HCT116 (cell line): Measurements from ENCODE around the gene FAM118B. TPM values are rescaled to one million over a fixed set of nuclear protein-coding genes. Genes with fewer than 3 reads are reported as not detected.

ENCODE experiments used
- ATAC-seq: fragments of 200-7000 bp; cut with Tn5 transposase; 2 replicates; pipeline ENCODE4 v1.9.1; 2020; ENCODE audit warnings: mild to moderate bottlenecking, moderate library complexity
- BruUV-seq: library from RNA; stranded (reverse); fragments of 400-500 nt; replicated peaks from 2 replicates; lab custom pipeline; 2021; lab: Mats Ljungman, UMichigan
- CTCF ChIA-PET: fragments of 300-600 bp; sonication (Branson Sonifier 250); formaldehyde crosslinking; loops from one replicate; lab custom pipeline; 2021; ENCODE audit warnings: antibody characterized with exemption; lab: Charles Lee
- POLR2A ChIA-PET: fragments of 300-600, 350-600 bp; sonication (Branson Sonifier 250); formaldehyde crosslinking; loops from one replicate; lab custom pipeline; 2021; ENCODE audit warnings: antibody characterized with exemption; lab: Charles Lee
- RAD21 ChIA-PET, 2 experiments: fragments of 300-600 bp; sonication (Branson Sonifier 250); formaldehyde crosslinking; loops; one replicate each; lab custom pipeline; 2023; ENCODE audit warnings: low total read pairs in 2 of 2; ENCODE audit not compliant: uncharacterized antibody in 2 of 2, unreplicated experiment in 2 of 2, low non-redundant PET in 1 of 2; lab: Charles Lee
- DNase-seq: peaks from one replicate; pipeline ENCODE4 v3.0.0-alpha.2; 2010; ENCODE audit warnings: low read depth, low spot score
- H2AFZ ChIP-seq: fragments of 200-600 bp; shearing (Covaris generic), sonication (generic); 2 replicates; pipeline ENCODE4 v1.6.1; 2017; ENCODE audit warnings: low read depth, mixed run types, mixed read lengths, antibody characterized with exemption, low read length; ENCODE audit not compliant: poor library complexity, severe bottlenecking
- H3K27ac ChIP-seq: 2 replicates; pipeline ENCODE4 v1.5.1; 2012; ENCODE audit warnings: low read depth, low read length
- H3K27me3 ChIP-seq: fragments of 200-600 bp; sonication (generic); 2 replicates; pipeline ENCODE4 v1.6.1; 2016; ENCODE audit warnings: mixed run types, low read length, mixed read lengths; ENCODE audit not compliant: insufficient read depth
- H3K36me3 ChIP-seq, 2 experiments: fragments of 200-500 bp in 1 of 2; fragments of 200-600 bp in 1 of 2; sonication (Bioruptor generic) in 1 of 2; sonication (generic) in 1 of 2; 2 replicates each; pipeline versions ENCODE4 v1.5.1 to v1.6.1; 2014 to 2016; ENCODE audit warnings: low read length in 2 of 2, inconsistent platforms in 1 of 2, mixed read lengths in 1 of 2, mixed run types in 1 of 2; ENCODE audit not compliant: insufficient read depth in 2 of 2, control insufficient read depth in 1 of 2
- H3K4me1 ChIP-seq, 2 experiments: fragments of 200-600 bp in 1 of 2; sonication (generic) in 1 of 2; 2 replicates each; pipeline versions ENCODE4 v1.5.1 to v1.6.1; 2012 to 2017; ENCODE audit warnings: low read length in 2 of 2, inconsistent platforms in 1 of 2, mild to moderate bottlenecking in 1 of 2, mixed read lengths in 1 of 2, mixed run types in 1 of 2, moderate library complexity in 1 of 2; ENCODE audit not compliant: insufficient read depth in 2 of 2, control insufficient read depth in 1 of 2
- H3K4me2 ChIP-seq: fragments of 200-600 bp; sonication (generic); 2 replicates; pipeline ENCODE4 v1.6.1; 2017; ENCODE audit warnings: mixed run types, low read length, mixed read lengths
- H3K4me3 ChIP-seq, 2 experiments: fragments of 200-600 bp in 1 of 2; sonication (generic) in 1 of 2; replicated peaks in 1 of 2; 2 replicates each; pipeline ENCODE4 v1.5.1; 2011 to 2016; ENCODE audit warnings: low read length in 2 of 2, control low read depth in 1 of 2, low read depth in 1 of 2, mild to moderate bottlenecking in 1 of 2, mixed read lengths in 1 of 2, mixed run types in 1 of 2
- H3K79me2 ChIP-seq: fragments of 200-600 bp; sonication (generic); 2 replicates; pipeline ENCODE4 v1.6.1; 2017; ENCODE audit warnings: mild to moderate bottlenecking, mixed run types, low read length, moderate library complexity, mixed read lengths; ENCODE audit not compliant: insufficient read depth
- H3K9ac ChIP-seq: fragments of 200-600 bp; sonication (generic); 2 replicates; pipeline ENCODE4 v1.6.1; 2016; ENCODE audit warnings: low read length, mixed read lengths
- H3K9me2 ChIP-seq: fragments of 200-600 bp; sonication (generic), shearing (Covaris generic); 2 replicates; pipeline ENCODE4 v1.6.1; 2017; ENCODE audit warnings: mixed run types, mild to moderate bottlenecking, moderate library complexity; ENCODE audit not compliant: insufficient read depth
- H3K9me3 ChIP-seq, 2 experiments: fragments of 200-500 bp in 1 of 2; fragments of 200-600 bp in 1 of 2; sonication (Bioruptor generic) in 1 of 2; sonication (generic) in 1 of 2; 2 replicates each; pipeline ENCODE4 v1.6.1; 2014 to 2017; ENCODE audit warnings: low read length in 2 of 2, mixed read lengths in 2 of 2, inconsistent platforms in 1 of 2, low read depth in 1 of 2, mild to moderate bottlenecking in 1 of 2, mixed run types in 1 of 2, moderate library complexity in 1 of 2; ENCODE audit not compliant: control insufficient read depth in 1 of 2, insufficient read depth in 1 of 2
- H4K20me1 ChIP-seq: fragments of 200-600 bp; sonication (generic), shearing (Covaris generic); 2 replicates; pipeline ENCODE4 v1.6.1; 2017; ENCODE audit warnings: mixed run types, mild to moderate bottlenecking, moderate library complexity; ENCODE audit not compliant: insufficient read depth
- ATF3 ChIP-seq: IDR thresholded peaks from 2 replicates; pipeline ENCODE4 v1.6.1; 2012
- CEBPB ChIP-seq: IDR thresholded peaks from 2 replicates; pipeline ENCODE4 v1.6.1; 2012; ENCODE audit warnings: low read depth
- CTCF ChIP-seq, 3 experiments: fragments of 200-600 bp in 1 of 3; sonication (generic) in 1 of 3; IDR thresholded peaks in 2 of 3; conservative IDR thresholded peaks in 1 of 3; 2 replicates each; pipeline ENCODE4 v1.5.1; 2012 to 2017; ENCODE audit warnings: low read depth in 2 of 3, low read length in 2 of 3, antibody characterized with exemption in 1 of 3, borderline replicate concordance in 1 of 3, control low read depth in 1 of 3, mild to moderate bottlenecking in 1 of 3, mixed read lengths in 1 of 3, mixed run types in 1 of 3, moderate library complexity in 1 of 3; ENCODE audit not compliant: insufficient read depth in 1 of 3
- EGR1 ChIP-seq: IDR thresholded peaks from 2 replicates; pipeline ENCODE4 v1.6.1; 2012; ENCODE audit warnings: low read depth
- ELF1 ChIP-seq: IDR thresholded peaks from 2 replicates; pipeline ENCODE4 v1.6.1; 2012; ENCODE audit warnings: low read depth, borderline replicate concordance
- EZH2 ChIP-seq: fragments of 200-600 bp; sonication (generic); IDR thresholded peaks from 2 replicates; pipeline ENCODE4 v1.6.1; 2017; ENCODE audit warnings: antibody characterized with exemption, mixed run types
- EZH2phosphoT487 ChIP-seq: fragments of 200-600 bp; IDR thresholded peaks from 2 replicates; pipeline ENCODE4 v1.6.1; 2018; ENCODE audit warnings: antibody characterized with exemption, borderline replicate concordance
- FOSL1 ChIP-seq: IDR thresholded peaks from 2 replicates; pipeline ENCODE4 v1.6.1; 2012; ENCODE audit warnings: low read depth
- JUND ChIP-seq: IDR thresholded peaks from 2 replicates; pipeline ENCODE4 v1.6.1; 2012
- MAX ChIP-seq: IDR thresholded peaks from 2 replicates; pipeline ENCODE4 v1.6.1; 2012
- RAD21 ChIP-seq: IDR thresholded peaks from 2 replicates; pipeline ENCODE4 v1.6.1; 2012; ENCODE audit warnings: low read depth, mild to moderate bottlenecking
- REST ChIP-seq: IDR thresholded peaks from 2 replicates; pipeline ENCODE4 v1.6.1; 2012; ENCODE audit warnings: low read depth
- SIN3A ChIP-seq: IDR thresholded peaks from 2 replicates; pipeline ENCODE4 v1.6.1; 2012; ENCODE audit warnings: low read depth
- SP1 ChIP-seq: IDR thresholded peaks from 2 replicates; pipeline ENCODE4 v1.6.1; 2012; ENCODE audit warnings: low read depth
- SRF ChIP-seq: IDR thresholded peaks from 2 replicates; pipeline ENCODE4 v1.6.1; 2012; ENCODE audit warnings: low read depth
- TCF7L2 ChIP-seq: IDR thresholded peaks from 2 replicates; pipeline ENCODE4 v1.7.0; 2011; ENCODE audit warnings: borderline replicate concordance, inconsistent platforms; ENCODE audit not compliant: insufficient read depth, insufficient read length; ENCODE audit errors: extremely low read depth
- YY1 ChIP-seq: IDR thresholded peaks from 2 replicates; pipeline ENCODE4 v1.6.1; 2011; ENCODE audit warnings: low read length, low read depth, moderate library complexity, mild to moderate bottlenecking; ENCODE audit not compliant: insufficient replicate concordance; ENCODE audit errors: extremely low read depth
- ZBTB33 ChIP-seq: IDR thresholded peaks from 2 replicates; pipeline ENCODE4 v1.6.1; 2011; ENCODE audit warnings: mild to moderate bottlenecking, low read length, moderate library complexity; ENCODE audit not compliant: insufficient replicate concordance; ENCODE audit errors: extremely low read depth
- ZFX ChIP-seq: fragments of 450-650 bp; IDR thresholded peaks from 2 replicates; pipeline ENCODE4 v1.6.1; 2017
- ZNF274 ChIP-seq: fragments of 200-500 bp; sonication (Bioruptor generic); IDR thresholded peaks from 2 replicates; pipeline ENCODE4 v1.6.1; 2014; ENCODE audit warnings: mild to moderate bottlenecking, low read depth, low read length, inconsistent platforms
- intact Hi-C: fragments of 100-400 bp; cut with micrococcal nuclease; formaldehyde crosslinking; loops from 2 replicates; pipeline ENCODE4 v1.10.0; 2022
- total RNA-seq: library from RNA; stranded (reverse); gene quantifications from one replicate; pipeline ENCODE4 v1.2.1, GENCODE V29; 2021; ENCODE audit not compliant: unreplicated experiment

FAM118B gene
- total RNA-seq, 1 experiment from 2014 or later: 12.8 TPM

GRCh38 chr11:126166413-126166812 is 45.2 kb upstream of the FAM118B start:
- ChIA-PET POLR2A (no interaction called here), CTCF (no interaction called here), RAD21 (no interaction called here)
- Histone ChIP-seq H3K9me2 (no peaks in the 10 kb centered on the region), H3K9ac (no peak overlapping the region), H3K9me3 (no peaks in the 10 kb centered on the region), H3K79me2 (no peaks in the 10 kb centered on the region), H3K4me3 (no peak overlapping the region), H4K20me1 (no peaks in the 10 kb centered on the region), H2AFZ (no peak overlapping the region), H3K36me3 (no peaks in the 10 kb centered on the region), H3K27me3 (no peaks in the 10 kb centered on the region), H3K4me1 (peaks cover 0 to 5% of the 10 kb centered on the region in 2 experiments; a peak in 1 of 4 replicates), H3K4me2 (no peak overlapping the region), H3K27ac (no peak overlapping the region)
- TF ChIP-seq YY1: no peak
- no peak for TF ChIP-seq ZFX
- TF ChIP-seq SIN3A: no peak
- TF ChIP-seq REST: no peak
- TF ChIP-seq CTCF (IDR thresholded peaks at IDR 0.05 in 2 of 3, conservative IDR thresholded peaks at IDR 0.05 in 1 of 3; ENCODE audit: borderline replicate concordance in 1 of 3, insufficient read depth in 1 of 3, low read depth in 2 of 3, low read length in 2 of 3): no peak
- no peak for TF ChIP-seq EGR1
- TF ChIP-seq TCF7L2: no peak
- no peak for TF ChIP-seq FOSL1
- no peak for TF ChIP-seq MAX
- no peak for TF ChIP-seq RAD21
- no peak for TF ChIP-seq SP1
- no peak for TF ChIP-seq SRF
- no peak for TF ChIP-seq ATF3
- TF ChIP-seq ELF1: no peak
- TF ChIP-seq EZH2: no peak
- TF ChIP-seq JUND: no peak
- no peak for TF ChIP-seq ZBTB33
- no peak for TF ChIP-seq ZNF274
- TF ChIP-seq EZH2phosphoT487: no peak
- TF ChIP-seq CEBPB: no peak
- BruUV-seq: no TSS peak
- DNase-seq (no peak), ATAC-seq (no peak)
- intact Hi-C loops: no loop called here
